B cell (primary cell): ENCODE measurements around the gene RASGRF2.

Source experiments
- EZH2 ChIP-seq: IDR thresholded peaks from 2 replicates; pipeline ENCODE4 v1.6.1; 2012; ENCODE audit warnings: borderline replicate concordance, low read depth, mild to moderate bottlenecking, moderate library complexity, low read length; ENCODE audit not compliant: insufficient read depth, poor library complexity, severe bottlenecking
- TF ChIP-seq, protein P1 (sequence below): fragments of 200-600 bp; IDR thresholded peaks from one replicate; pipeline ENCODE4 v1.8.0; 2022; ENCODE audit warnings: antibody characterized with exemption, mild to moderate bottlenecking

DNA sequence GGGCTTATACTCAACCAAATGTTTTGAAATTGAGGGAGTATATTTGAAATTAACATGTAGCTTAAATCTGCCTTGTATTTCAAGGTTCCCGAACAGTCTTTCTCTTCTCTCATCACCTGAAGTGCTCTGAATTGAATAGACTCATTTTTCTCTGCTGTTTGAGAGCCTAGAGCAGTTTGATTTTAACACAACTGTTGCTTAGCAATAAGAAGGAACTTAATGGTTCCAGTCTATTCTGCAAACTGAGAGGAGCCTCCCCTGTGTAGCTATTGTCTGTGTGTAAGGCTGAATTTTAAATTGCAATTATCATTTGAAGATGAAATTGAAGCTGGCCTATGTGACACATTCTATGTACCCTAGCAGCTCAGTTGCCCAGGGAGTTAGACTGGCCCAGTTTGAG is 185.9 kb downstream of the RASGRF2 start:
- TF ChIP-seq, protein P1, sequence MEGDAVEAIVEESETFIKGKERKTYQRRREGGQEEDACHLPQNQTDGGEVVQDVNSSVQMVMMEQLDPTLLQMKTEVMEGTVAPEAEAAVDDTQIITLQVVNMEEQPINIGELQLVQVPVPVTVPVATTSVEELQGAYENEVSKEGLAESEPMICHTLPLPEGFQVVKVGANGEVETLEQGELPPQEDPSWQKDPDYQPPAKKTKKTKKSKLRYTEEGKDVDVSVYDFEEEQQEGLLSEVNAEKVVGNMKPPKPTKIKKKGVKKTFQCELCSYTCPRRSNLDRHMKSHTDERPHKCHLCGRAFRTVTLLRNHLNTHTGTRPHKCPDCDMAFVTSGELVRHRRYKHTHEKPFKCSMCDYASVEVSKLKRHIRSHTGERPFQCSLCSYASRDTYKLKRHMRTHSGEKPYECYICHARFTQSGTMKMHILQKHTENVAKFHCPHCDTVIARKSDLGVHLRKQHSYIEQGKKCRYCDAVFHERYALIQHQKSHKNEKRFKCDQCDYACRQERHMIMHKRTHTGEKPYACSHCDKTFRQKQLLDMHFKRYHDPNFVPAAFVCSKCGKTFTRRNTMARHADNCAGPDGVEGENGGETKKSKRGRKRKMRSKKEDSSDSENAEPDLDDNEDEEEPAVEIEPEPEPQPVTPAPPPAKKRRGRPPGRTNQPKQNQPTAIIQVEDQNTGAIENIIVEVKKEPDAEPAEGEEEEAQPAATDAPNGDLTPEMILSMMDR, result no peak
- TF ChIP-seq EZH2, result no peak
